B cell (primary cell): ENCODE data around the gene PER1.

Experiments used
- CTCF ChIP-seq: fragments of 200-600 bp; IDR thresholded peaks from one replicate; pipeline ENCODE4 v1.8.0; 2022; ENCODE audit warnings: antibody characterized with exemption, mild to moderate bottlenecking
- EZH2 ChIP-seq: IDR thresholded peaks from 2 replicates; pipeline ENCODE4 v1.6.1; 2012; ENCODE audit warnings: borderline replicate concordance, low read depth, mild to moderate bottlenecking, moderate library complexity, low read length; ENCODE audit not compliant: insufficient read depth, poor library complexity, severe bottlenecking

GRCh38 chr17:8163978-8164814, 12.0 kb upstream of the PER1 start:
- TF ChIP-seq CTCF (no peak), EZH2 (no peak)
